BJ (cell line): ENCODE results near the gene CDSN. TPM values are rescaled to one million over a fixed set of nuclear protein-coding genes. Genes with fewer than 3 reads are reported as not detected.

ENCODE experiments used
- CTCF ChIA-PET: fragments of 350-600 bp; formaldehyde crosslinking; extraction: SDS; loops from one replicate; lab custom pipeline; 2021; ENCODE audit warnings: antibody characterized with exemption, inconsistent platforms; lab: Yijun Ruan, JAX
- POLR2A ChIA-PET: fragments of 300-600 bp; sonication (Branson Sonifier 250); formaldehyde crosslinking; extraction: SDS; loops from one replicate; lab custom pipeline; 2021; ENCODE audit warnings: antibody characterized with exemption; lab: Charles Lee
- DNase-seq: peaks from one replicate; pipeline ENCODE4 v3.0.0-alpha.2; 2011; ENCODE audit warnings: low read depth
- H3K27me3 ChIP-seq: 2 replicates; pipeline ENCODE4 v1.6.0; 2011; ENCODE audit warnings: low read length; ENCODE audit not compliant: control insufficient read depth, insufficient read depth
- H3K36me3 ChIP-seq: 2 replicates; pipeline ENCODE4 v1.5.1; 2011; ENCODE audit warnings: low read length; ENCODE audit not compliant: control insufficient read depth, insufficient read depth
- H3K4me3 ChIP-seq: 2 replicates; pipeline ENCODE4 v1.5.1; 2011; ENCODE audit warnings: low read depth, mild to moderate bottlenecking, control low read depth, low read length
- CTCF ChIP-seq: IDR thresholded peaks from 2 replicates; pipeline ENCODE4 v1.5.1; 2011; ENCODE audit warnings: low read depth, mild to moderate bottlenecking, control low read depth, inconsistent platforms, low read length, moderate library complexity; ENCODE audit not compliant: insufficient read depth
- polyA plus RNA-seq: library from polyadenylated mRNA; depleted of rRNA; stranded (reverse); fragments of >200 nt; gene quantifications from 2 replicates; pipeline ENCODE4 v1.2.3, GENCODE V29; 2011

The CDSN gene
- polyA plus RNA-seq, 1 experiment, result not detected

- ChIA-PET POLR2A (no interaction called here), CTCF (interaction anchor here (0.6 to 4.3 kb wide), 15 partner anchors 8 to 673 kb away, joined by 3 to 30 read pairs (median 6); partner anchors contain the start of genes PSORS1C1, PSORS1C2 and TCF19)
- Histone ChIP-seq H3K36me3 (no peaks in the 10 kb centered on the region), H3K27me3 (no peaks in the 10 kb centered on the region; the same call in 1 of the 2 replicates), H3K4me3 (no peak overlapping the region)
- TF ChIP-seq CTCF, result no peak
- DNase-seq, result no peak
Observed at GRCh38 chr6:31126396-31127175, 6.3 kb upstream of the CDSN start.

DNA sequence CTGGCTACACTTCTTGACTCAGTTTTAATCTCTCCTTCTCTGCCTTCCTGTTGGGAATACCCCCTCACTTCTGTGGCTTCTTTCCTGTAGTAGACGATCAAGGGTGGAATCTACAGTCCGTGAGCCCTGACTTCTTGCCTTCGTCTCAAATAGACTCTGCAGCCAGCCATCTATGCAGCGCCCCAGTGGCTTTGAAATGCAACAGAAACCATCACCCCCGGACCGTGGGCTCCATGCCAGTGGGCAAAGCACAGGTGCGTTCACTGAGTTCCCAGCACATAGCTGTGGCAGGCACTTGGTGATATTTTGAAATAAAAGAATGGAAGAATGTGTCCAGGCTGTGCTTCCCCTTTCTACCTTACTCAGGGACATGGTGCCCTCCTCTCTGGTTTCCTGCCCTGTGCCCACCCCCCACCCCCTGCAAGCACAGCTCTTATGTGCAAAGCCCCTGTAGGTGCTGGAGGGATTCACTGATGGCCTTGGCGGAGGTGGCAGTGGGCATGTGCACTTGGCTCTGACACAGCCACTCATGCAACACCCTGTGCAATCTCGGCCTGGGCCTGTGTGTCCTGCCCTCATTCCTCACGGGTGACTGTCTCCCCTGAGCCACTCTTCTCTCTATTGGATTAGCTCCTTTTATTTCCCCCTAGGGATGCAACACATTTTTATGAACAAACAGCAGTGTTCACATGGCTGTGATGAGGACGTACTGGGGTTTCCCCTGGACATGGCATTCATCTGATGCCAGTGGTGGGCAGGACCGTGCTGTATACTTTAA is 5.5 kb upstream of the CDSN start:
- no peak for TF ChIP-seq CTCF
- POLR2A ChIA-PET, result no interaction called here
- DNase-seq, result no peak
- CTCF ChIA-PET, result interaction anchor here (0.8 to 4.3 kb wide), 11 partner anchors 10 to 672 kb away, joined by 3 to 30 read pairs (median 10); partner anchors contain the start of genes PSORS1C1 and PSORS1C2
- Histone ChIP-seq H3K27me3 (no peaks in the 10 kb centered on the region; the same call in 1 of the 2 replicates), H3K36me3 (no peaks in the 10 kb centered on the region), H3K4me3 (no peak overlapping the region)

- ChIA-PET POLR2A (interaction anchor here (0.5 kb wide), 1 partner anchor 510 kb away, joined by 6 read pairs; no protein-coding TSS in a partner anchor), CTCF (interaction anchor here (2.0 to 4.3 kb wide), 4 partner anchors 10 to 67 kb away, joined by 8 to 30 read pairs (median 13); partner anchors contain the start of gene PSORS1C1)
- no peak for DNase-seq
- Histone ChIP-seq H3K4me3 (no peak overlapping the region), H3K27me3 (no peaks in the 10 kb centered on the region; the same call in 1 of the 2 replicates), H3K36me3 (no peaks in the 10 kb centered on the region)
- no peak for TF ChIP-seq CTCF
Observed at GRCh38 chr6:31125162-31125561, 4.9 kb upstream of the CDSN start.

DNA sequence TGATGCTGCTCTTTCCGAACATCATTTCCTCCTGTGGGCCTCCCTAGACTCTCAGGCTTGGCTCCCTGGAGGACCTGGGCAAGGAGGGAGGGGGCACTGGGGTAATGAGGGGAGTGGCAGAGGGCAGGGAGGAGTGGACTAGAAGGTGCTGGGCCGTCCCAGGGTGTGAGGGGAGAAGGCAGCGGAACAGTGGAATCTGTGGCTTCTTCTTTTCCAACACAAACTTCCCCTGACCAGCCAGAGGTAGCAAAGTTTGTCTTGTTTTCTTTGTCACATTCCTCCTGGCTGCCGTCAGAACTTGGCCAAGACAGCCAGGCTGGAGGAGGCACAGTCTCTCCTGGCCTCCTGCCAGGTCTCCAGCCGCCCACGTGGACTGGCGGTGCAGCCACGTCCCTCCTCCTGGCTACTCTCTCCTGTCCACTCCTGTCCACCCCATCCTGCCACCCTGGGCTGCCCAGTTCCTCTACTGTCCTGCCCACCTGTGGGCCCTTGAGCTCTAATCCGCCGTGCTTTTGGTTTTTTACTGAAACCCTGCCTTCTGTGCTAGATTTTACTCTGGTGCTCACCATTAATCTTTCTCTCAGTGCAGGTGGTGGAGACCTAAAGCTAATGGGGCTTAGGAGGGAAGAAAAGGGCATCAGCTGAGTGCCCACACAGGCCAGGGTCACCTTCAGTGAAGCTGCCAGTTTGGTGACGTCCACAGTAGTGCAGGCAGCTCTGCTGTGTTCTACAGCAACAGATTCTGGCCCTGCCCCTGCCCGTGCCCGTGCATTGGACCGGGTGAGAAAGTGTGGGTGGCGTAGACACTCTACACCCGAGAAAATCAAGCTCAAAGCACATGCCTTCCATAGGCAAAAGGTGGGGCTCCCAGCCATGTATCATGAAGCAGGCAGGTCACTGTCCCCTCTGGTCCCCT is 2.8 kb upstream of the CDSN start:
- Histone ChIP-seq H3K27me3 (no peaks in the 10 kb centered on the region), H3K4me3 (no peak overlapping the region), H3K36me3 (no peaks in the 10 kb centered on the region; the same call in 1 of the 2 replicates)
- ChIA-PET POLR2A (no interaction called here), CTCF (interaction anchor here (0.6 to 1.8 kb wide), 3 partner anchors 36 to 640 kb away, joined by 4 to 7 read pairs (median 4); no protein-coding TSS in a partner anchor)
- no peak for DNase-seq
- no peak for TF ChIP-seq CTCF
